Activated CD4-positive, alpha-beta T cell treated with anti-CD3 and anti-CD28 coated beads, Interleukin-2, Interleukin-6, amounts not matched to agents 100 ng/mL and 50 ng/mL, durations not matched to agents 16 hours and 8 hours (primary cell): ENCODE results near the gene MCF2L2.
A peak's percentile ranks its signal among the peaks of the same experiment; 100 is the strongest.
"Not testable (repeated sequence)": the region's sequence is repeated elsewhere in the genome, so short reads cannot be mapped to it uniquely, and the experiment has no call there.

Experiments
- DNase-seq: peaks from one replicate; pipeline ENCODE4 v3.0.0-alpha.2; 2020

Gene MCF2L2

DNA sequence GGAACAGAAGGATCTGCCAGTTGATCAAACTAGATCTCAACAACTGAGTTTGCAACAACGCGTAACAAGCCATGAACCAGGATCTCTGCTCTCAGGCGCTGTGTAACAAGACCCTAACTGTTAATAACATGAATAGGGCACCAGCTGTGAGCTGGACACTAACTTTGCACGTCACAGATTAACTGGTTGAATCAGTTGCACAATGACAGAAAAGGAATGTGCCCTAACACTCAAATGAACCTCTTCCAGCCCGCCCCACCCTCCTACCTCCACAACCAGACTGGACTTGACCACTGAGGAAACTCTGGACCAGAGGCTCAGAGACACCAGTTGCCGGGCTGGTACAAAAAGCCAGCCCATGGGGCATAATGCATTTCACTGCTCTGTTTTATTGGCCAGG, 34.3 kb downstream of the MCF2L2 start:
- no peak for DNase-seq

DNA sequence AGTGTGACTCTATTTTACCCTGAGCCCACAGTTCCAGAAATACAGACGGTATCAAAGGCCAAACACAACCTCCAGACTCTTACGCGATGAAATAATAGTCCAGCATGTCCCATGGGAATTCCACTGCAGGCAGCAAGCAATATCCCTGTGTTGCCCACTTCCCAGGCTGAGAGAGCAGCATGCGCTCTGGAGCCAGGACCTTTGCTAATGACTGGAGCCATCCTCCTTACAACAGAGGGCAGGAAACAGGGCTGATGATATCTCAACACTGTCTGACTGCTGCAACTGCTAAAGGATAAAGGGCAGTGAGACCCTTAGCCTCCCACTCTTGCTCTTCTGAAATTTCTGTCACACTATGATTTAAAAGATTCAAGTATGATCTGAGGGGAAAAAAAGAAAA, 34.8 kb downstream of the MCF2L2 start:
- DNase-seq, result no peak

DNA sequence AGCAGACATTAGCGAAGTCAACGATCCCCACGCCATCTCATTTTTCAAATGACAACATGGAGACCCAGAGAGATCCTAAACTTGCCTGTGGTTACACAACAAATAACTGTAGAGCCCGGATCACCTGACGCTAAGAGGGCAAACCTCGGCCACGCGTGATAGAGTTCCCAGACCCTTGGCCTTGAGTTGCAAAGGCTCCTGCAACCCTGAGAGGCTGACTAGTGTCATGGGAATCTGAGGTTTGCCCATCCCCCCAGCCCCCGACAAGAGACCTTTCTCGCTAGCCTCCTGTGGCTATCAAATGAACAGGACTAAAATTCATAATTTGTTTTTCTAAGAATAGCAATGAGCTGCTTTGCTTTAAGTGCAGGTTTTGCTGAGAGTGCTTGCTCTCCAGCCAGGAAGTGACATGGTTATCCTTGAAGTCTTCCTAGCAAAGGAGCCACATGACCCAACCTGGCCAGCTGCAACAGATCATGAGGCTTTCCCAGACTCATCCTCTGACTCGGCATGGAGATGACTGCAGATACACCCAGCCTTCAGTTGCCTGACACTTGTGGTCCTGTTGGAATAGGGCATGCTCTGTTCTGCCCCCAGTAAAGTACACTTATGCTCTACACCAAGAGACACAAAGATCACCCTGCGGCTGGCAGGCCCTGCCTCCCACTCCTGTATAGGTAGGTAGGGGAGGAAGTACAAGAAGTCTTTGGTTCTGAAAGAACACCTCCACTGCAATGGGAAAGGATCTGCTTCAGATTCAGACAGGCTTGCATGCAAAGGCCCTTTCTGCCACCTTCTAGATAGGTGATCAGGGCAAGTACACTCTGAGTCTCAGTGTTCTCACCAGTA, 36.0 kb downstream of the MCF2L2 start:
- DNase-seq, result no peak

DNA sequence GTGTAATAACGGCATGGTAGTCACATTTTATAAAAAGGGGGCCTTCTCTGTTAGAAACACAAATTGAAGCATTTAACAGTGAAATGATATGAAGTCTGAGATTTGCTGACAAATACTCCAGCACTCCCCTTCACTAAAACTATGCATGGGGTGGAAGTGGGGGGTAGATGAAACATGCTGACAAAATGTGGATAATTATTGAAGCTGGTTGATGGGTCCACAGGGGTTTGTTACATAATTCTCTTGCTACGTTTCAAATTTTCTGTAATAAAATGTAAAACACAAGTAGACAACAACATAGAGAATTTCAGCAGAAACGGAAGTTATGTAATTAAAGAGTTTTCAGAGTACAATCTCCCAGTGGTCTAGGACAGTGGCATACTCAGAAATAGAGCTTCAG, 37.0 kb downstream of the MCF2L2 start:
- no peak for DNase-seq

DNA sequence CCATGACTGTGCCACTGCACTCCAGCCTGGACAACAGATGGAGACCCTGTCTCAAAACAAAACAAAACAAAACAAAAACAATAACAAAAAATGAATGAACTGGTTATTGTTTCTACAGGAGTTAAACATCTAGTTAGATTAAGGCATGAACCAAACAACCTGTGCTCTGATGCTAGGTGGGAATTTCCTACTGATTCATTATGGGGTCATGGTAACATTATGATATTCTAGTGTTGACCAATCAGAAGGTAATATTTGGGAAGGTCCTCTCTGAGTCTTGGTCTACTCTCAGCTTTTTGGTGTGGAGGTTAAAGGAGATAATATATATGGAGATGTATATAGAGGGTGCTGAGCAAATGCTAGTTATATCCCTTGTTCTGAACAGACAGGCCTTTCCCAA, 37.6 kb downstream of the MCF2L2 start:
- no peak for DNase-seq

DNA sequence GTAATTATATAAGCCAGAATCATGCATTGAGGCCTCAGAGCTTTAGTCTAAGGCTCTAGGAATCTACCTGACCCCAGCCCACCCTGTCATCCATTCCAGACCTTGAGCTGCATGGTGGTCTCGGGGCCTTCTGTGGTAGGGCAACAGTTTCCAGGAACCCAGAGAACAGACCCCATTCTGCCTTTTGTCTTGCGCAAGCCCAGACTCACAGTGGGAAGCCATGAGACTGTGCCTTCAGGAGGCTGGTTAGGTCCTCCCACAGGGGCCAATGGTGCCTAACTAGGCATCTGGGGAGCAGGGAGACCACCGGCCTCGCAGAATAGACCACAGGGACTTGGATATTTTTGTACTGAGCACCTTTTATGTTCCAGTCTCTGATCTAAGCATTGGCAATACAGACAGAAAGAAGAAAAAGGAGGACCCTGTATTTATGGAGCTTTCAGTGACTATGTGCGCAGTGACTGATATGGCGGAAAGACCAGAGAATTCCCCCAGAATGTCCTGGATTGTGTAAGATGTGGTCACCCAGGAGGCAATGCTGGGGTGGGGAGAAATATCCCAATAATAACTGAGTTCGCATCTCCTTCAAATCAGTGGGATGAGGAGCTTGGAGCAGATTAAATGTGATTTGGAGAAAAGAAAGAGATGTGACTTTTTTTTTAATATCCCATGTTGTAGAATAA, 40.1 kb downstream of the MCF2L2 start:
- no peak for DNase-seq

DNA sequence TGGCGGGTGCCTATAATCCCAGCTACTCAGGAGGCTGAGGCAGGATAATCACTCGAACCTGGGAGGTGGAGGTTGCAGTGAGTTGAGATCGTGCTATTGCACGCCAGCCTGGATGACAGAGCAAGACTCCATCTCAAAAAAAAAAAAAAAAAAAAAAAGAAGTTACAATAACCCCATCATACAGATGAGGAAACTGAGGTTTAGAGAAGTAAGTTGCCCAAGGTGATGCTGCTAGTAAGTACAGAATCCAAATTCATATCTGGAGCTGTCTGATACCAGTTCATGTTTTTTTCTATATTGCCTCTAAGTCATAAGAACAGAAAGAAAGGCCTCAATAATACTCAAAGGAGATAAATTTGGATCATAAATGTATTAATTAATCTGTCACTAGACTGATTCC, 40.6 kb downstream of the MCF2L2 start:
- no peak for DNase-seq

DNA sequence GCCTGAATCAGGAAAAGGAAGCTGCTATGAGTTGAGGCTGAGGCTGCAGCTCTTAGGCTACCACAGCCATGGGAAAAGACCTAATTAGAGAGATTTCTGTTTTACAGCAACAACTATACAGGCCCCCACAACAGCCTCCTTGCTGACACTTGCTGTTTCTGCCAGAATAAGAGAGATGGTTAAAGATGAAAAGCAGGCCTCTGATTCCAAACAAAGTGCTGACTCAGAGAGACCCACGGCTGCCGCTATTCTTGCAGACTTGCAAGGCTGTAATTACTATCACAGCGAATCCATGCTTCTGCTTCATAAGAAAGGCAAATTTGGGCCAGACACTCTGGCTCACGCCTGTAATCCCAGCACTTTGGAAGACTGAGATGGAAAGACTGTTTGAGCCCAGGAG, 41.8 kb downstream of the MCF2L2 start:
- no peak for DNase-seq

DNA sequence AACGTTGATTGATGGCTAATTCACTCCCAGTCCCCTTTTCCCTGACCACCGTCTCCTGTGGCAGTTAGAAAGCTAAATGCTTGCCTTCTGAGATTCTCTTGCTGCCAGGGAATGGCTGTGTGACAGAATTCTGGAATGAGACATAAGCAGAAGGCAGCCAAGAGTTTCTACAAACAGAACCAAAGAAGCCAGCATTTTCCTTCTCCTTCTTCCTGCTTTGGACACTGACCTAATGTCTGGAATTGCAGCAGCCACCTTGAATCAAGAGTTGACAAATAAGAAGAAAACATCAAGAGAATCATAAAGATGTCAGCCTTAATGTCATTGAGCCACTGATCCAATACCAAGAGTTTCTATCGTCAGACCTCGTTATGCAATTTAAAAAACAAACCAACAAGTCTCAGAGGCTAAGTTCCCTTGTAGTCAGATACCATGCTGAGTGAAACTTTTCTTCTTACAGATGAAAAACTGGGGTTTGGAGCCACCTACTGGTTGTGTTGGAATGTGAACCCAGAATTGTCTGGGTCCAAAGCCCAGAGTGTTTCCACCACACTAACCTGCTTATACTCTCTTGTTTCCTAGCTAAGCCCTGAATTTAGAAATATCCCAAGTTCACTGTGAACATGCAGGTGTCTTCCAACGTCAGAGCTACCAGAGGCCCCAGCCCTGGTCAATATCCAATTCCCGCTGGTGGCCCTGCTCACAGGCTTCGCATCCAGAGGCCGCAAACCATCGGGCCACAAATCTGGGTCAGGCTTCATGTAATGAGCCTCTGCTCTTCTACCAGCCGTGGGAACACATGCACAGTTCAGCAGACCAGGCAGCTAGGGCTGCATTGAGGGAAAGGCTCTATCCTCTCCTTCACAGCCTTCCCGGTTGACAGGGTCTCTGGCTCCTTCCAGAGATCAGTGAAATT, 42.5 kb downstream of the MCF2L2 start:
- DNase-seq, result peak; percentile 75

DNA sequence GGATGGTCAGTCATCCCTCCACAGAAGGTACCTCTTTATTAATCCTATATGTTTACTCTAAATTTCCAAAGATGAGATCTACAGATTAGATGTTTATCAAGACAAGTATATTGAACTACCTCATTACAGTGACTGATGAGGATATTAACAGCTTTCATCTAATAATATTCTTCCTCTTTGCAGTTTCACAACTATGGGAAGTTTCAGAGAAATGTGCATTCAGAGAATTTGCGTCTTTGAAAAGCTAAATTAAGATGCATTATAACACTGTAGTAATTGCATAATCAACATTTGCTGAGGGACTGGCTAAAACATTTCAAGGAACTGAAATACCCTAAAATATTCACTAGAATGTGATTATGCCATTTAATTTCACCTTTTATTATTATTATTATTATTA, 46.7 kb downstream of the MCF2L2 start:
- DNase-seq, result no peak

DNA sequence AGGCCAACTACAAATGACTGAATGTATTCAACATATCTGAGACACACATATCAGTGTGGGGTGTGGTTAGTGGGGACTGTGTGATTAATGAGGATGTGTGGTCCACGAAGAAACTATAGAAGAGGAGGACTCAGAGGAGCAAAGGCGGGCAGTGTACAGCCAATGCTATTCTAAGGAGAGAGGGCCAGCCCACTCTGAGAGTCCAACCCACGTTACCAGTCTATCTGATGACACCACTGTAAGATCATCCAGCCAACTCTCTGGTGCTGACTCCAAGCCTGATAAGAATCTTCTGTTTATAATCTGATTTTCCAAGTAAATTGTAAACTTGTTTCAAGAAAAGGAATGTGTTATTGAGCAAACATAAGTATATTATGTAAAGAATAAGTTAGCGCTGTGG, 47.2 kb downstream of the MCF2L2 start:
- DNase-seq, result no peak

DNA sequence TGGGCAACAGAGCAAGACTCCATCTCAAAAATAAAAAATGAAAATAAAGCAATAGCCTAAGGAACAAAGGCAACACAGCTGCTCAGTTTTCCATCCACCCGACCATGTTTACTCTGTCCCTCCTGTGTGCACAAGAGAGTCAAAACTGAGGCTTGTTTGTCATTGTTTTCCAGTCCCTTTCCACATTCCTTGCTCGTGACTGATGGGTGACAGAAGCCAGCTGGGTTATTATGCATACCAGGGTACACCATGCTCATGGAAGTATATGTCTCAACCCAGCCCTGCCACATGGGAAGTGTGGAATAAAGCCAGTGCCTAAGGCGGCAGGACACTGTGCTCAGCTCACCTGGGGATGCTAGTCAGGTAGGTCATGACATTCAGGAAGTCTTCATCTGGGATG, 49.5 kb downstream of the MCF2L2 start:
- DNase-seq, result no peak

DNA sequence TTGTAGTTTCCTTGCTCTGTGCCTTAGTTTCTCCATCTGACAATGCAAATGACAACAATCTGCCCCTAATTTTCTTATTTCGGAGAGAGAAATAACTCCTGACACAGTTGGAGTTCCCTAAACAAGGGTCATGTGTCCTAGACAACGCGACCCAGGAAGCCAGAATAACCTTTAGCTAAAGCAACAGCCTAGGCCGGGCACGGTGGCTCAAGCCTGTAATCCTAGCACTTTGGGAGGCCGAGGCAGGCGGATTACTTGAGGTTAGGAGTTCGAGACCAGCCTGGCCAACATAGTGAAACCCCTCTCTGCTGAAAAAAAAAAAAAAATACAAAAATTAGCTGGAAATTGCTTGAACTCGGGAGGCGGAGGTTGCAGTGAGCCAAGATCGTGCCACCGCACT, 49.9 kb downstream of the MCF2L2 start:
- DNase-seq, result no peak

DNA sequence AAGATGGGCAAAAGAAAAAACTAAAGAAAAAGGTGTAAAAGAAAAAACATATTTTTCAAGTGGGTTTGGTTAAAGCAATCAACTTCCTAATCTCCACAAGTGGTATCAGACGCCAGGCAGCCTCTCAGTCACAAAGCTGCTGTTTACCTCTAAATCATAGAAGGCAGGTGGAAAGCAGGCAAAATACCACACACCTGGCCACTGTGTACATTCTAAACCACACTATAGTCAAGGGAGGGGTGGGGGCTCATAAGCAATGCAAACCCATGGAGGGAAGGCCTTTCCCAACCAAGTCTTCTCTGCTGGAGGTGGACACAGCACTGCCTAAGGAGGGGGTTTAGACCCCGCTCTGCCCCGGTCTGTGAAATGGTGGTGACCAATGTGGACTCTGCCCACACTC, 50.4 kb downstream of the MCF2L2 start:
- no peak for DNase-seq

DNA sequence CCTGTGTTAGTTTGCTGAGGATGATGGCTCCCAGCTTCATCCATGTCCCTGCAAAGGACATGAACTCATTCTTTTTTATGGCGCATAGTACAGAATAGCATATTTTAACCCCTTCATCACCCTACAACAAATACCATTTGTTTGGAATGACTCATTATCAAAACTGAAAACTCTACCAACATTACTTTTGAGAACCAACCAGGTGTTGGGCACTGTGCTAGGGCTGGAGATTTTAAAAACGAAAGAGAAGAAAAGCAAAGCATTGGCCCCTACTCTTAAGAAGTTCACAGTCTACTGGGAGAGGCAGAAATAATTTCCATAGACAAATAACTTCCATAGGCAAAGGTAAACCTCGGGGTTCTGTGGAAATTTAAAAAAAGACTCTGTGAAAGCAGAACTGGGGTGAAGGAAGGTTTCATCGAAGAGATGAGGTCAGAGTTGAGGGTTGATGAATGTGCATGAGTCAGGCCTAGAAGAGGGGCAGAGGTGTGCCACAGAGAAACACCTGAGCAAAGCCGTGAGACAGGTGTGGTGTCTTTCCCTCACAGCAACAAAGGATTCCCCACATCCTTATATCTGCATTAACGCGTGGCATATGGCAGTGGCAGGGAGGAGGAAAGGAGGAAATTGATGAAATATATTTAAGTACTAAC, 51.0 kb downstream of the MCF2L2 start:
- DNase-seq, result peak; percentile 6

DNA sequence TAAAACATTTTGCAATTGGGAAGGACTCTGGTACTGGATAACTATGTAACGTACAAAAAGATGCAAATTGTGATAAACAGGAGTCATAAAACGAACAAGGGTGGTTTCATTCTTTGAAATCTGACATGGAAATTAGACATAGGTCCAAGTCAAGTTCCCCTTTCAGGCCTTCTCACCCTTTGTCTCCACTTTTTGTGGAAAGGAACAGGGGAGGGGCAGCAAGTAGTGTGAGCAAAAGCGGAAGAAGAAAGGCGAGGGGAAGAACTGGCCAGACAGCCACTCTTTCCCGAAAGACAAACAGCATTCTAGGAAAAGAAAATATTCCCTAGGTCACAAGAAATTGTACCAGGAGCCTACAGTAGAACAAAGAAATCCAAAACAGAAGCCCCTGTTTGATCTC, 52.6 kb downstream of the MCF2L2 start:
- DNase-seq, result no peak

DNA sequence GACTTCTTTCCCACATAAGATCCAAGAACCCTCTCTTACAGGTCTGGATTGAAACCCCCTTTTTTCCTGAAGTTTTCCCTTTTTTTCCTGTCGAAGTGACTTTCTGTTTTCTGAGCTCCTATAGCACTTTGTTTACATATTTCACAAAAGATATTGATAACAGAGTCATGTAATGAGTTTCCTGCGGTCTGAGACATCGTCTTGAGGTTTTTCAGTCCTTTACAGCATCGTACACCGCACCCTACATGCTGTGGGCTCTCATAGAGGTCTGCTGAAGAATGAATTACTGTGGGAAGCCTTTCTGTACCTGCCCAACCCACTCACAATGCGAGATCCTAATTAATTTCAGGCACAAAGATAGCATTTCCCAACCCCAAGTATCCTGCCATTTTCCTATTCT, 53.1 kb downstream of the MCF2L2 start:
- no peak for DNase-seq

DNA sequence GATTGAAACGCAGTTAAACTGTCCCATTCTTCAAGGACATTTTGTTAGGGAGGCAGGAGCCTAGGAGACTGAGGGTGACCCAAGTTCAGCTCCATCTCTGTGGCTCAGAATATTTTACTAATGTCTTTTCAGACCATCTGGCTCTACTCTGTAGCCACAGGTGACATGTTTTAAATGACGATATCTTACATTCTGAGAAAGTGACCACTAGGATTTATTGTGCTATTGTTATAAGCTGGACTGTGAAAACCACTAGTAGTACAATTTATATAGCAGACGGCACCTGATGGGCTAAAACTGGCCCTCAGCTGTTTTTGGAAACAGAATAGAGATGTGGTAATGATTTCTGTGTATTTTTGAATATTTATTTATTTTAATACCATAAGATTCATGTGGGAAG, 55.5 kb downstream of the MCF2L2 start:
- no peak for DNase-seq

DNA sequence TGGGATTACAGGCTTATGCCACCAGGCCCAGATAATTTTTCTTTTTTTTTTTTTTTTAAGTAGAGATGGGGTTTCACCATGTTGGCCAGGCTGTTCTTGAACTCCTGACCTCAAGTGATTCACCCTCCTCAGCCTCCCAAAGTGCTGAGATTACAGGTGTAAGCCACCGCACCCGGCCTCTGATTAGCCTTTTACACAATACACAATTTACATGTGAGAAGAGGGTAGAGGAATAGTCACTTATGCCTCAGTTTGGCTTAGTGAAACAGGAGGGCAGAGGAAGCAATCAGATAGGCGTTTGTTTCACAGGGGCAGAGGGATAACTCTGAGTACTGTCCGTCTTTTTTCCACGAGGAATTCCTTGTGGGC, 56.8 kb downstream of the MCF2L2 start:
- not testable (repeated sequence) for DNase-seq

DNA sequence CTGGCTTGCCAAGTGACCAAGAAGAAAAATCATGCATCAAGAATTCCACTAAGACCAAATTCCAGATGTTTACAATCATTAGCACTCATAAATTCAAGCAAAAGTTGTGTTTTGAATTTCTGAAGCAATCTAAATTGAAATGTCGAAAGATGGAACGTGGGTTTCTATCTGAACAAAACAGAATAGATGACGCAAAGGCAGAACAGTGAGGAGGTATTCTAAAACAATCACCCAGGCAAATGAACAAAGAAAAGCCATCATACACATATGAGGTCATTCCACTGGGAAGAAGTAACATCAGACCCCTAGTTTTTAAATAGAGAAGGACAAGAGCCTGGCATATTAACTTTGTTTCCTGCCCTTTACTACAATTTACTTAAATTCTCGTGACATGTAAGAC, 58.0 kb downstream of the MCF2L2 start:
- no peak for DNase-seq

DNA sequence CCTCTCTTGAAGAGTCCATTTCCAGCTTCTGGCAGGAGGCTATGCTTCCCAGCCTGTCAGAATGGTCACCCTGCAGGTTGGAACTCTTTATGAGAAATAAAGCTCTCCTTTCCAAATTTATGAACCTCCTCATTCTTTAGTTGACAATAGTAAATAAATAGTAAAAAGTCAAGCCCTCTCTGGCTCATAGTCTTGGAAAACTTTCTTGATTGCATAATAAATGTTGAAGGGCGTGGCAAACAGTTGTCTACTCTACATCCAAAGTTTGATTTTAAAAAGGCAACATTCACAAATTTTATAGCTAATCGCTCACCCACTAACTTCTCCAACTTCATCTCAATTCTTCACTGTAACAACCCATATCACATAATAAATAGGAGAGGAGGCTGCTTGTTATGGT, 58.8 kb downstream of the MCF2L2 start:
- no peak for DNase-seq

DNA sequence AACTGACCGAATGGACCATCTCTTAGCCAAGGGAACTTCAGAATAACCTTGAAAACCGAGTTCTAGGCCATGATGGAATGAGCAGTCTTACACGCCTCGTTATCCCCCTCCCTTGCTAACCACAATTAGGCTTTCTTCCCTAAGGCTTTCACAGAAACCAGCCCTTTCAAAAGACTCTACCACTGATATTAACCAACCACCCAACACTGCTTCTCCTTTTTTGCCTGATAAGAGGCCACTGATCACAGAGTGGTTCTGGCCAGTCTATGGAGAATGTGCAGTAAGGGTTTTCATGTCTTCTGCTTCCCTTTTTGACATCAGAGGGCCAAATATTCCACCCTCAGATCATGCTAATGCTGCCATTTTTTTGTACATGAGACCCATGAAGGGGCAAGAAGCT, 59.3 kb downstream of the MCF2L2 start:
- no peak for DNase-seq

DNA sequence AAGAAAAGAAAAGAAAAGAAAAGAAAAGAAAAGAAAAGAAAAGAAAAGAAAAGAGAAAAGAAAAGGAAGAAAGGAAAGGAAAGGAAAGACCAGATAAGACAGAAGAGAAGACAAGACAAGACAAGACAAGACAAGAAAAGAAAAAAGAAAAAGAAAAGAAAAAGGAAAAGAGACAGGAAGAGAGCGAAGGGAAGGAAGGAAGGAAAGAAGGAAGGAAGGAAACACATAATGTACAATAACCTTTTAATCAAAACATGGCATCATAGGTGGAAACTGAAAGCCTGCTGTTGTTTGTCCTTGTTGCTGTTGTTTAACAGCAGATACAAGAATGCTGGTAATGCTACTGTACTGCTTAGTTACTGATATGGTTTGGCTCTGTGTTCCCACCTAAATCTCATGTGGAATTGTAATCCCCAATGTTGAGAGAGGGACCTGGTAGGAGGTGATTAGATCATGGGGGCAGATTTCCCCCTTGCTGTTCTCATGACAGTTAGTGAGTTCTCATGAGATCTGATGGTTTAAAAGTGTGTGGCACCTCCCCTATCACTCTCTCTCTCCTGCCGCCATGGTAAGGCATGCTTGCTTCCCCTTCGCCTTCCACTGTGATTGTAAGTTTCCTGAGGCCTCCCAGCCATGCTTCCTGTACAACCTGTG, 67.3 kb downstream of the MCF2L2 start:
- no peak for DNase-seq
